ENCODE data around the gene PRG3.
A peak's percentile ranks its signal among the peaks of the same experiment; 100 is the strongest.
"Not testable (repeated sequence)": the region's sequence is repeated elsewhere in the genome, so short reads cannot be mapped to it uniquely, and the experiment has no call there.

Gene PRG3

DNA sequence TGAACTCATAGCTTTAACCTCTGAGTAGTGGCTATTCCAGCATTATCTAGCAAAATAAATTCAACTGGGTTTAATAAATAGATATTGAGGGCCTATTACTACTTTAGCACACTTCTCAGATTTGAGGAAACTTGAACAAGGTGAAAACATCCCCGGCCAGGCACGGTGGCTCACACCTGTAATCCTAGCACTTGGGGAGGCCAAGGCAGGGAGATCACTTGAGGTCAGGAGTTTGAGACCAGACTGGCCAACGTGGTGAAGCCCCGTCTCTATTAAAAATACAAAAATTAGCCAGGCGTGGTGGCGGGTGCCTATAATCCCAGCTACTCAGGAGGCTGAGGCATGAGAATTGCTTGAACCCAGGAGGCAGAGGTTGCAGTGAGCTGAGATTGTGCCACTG lies 44.1 kb downstream of the PRG3 start:
- DNase-seq (ENCODE audit: low spot score) = not testable (repeated sequence)

DNA sequence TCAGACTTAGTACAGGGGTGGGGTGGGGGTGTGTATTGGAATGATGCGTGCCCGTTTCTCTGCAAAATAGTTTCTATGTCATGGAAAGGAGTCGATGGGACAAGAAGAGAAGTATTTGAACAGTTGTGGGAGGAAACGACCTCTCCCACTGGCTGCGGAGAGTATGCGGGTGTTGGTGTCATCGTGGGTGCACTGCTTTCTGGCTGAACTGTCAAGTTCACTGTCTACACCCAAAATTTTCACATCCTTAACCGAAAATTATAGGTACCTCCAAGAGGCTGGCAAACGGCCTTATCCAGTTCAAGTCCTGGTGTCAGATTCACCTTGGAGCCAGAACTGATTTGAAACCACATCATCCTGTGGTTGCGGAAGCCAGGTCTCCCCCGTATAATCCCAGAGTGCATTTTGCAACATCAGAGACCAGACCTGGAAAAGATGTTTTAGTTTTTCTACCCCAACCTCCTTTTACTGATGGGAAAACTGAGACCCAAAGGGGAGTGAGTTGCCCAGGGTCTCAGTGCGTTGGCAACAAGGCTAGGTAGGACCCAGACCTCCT lies 44.8 kb downstream of the PRG3 start:
- DNase-seq (ENCODE audit: low spot score) = no peak

DNA sequence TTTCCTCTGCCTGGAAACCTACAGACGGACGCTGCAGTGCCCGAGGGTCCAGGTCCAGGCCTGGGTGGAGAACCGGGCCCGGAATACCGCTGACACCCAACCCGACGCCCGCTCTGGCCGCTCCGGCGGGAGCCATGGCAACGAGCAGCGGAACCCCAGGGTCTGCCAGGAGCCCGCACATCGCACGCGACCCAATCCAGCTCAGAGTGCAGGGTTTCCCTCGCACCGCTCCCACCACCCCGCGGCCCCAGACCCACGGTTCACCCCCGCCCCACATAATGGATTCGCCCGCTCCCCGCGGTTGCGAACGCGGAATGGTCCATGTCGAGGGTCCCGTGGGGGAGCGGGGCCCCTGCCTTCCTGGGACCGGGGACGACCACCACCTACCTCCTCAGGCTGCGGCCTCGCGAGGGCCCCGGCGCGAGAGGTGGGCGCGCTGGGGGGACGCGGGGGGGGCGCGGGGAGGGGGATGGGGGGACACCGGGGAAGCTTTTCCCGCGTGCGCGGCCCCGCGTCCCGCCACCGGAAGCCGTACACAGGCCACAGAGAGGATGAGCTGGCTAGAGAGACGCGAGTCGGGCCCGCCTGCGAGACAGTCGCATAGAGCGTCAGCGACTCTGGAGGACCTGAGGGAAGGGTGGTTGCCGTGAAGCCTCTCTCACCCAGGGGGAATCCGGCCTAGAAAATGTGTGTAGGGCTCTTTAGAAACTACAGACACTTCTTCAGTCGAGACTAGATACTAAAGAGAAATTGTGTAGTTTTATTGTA lies 45.4 kb downstream of the PRG3 start, which contains the start of gene SSRP1:
TSS of gene SSRP1 (minus strand) at position 550 of the 768 bp plus-strand sequence. CDS start 771 bp downstream, outside the sequence.
- peak; percentile 90 for DNase-seq (ENCODE audit: low spot score)

DNA sequence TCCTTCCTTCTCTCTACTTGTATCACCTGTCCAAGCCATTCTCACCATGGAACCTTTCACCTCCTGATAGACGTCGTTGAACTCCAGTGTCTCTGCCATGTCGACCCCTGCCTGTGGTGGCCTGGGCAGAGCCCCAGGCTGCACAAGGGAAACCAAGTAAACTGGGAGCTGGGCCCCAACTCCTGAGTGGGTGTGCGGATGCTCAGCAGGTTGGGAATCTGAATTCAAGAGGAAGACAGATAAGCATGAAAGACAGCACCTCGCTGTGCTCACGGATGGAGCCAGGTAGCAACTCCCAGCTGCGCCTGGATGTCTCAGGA lies 46.0 kb downstream of the PRG3 start:
- DNase-seq (ENCODE audit: low spot score) = no peak

DNA sequence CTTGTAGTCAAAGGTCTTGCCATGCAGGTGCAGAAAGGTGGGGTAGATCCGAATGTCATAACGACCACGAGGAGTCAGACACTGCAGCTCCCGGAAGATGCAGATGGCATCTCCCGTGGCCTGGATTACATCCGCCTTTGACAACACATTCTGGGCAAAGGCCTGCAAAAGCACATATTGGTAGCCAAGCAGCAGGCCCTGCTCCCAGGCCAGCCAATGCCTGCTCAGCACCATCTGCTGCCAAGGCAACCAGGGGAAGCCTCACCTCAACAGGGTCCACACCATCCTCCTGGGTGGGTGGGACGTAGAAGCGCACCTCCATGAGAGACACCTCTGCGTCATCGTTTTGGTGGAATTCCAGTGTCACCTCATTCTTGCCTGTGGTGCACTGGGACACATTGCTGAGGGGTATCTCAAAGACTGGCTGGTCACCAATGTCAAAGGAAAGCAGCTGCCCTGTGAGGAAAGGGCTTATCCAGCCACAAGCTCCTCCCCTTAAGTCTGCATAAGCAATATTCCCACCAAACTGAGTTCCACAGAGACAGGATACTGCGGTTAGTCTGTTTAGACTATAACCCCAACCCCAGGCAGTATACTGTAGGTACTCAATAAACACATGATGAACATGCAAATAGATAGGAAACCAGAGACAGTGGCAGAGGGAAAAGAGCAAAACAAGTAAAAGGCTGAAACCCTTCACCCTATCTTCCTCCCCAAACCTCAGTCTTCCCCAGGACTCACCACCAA lies 48.1 kb downstream of the PRG3 start:
- no peak for DNase-seq (ENCODE audit: low spot score)

DNA sequence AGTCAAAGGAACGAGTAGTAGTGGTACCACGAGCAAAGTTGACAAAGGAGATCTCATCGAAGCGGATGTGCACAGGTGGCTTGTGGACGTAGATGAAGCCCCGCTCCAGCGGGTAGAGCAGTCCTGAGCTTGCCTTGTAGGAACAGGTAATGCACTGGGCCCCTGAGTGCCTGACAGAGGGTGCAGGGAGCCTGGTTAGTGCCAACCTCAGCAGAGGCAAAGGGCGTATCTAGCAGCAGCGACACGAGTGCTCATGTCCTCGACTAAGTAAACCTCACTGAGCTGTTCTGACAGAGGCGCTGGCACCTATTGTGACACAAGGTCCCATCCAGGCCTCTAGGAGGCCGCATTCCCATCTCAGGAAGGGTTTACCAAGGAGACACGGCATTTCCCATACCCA lies 49.2 kb downstream of the PRG3 start:
- DNase-seq (ENCODE audit: low spot score) = no peak

DNA sequence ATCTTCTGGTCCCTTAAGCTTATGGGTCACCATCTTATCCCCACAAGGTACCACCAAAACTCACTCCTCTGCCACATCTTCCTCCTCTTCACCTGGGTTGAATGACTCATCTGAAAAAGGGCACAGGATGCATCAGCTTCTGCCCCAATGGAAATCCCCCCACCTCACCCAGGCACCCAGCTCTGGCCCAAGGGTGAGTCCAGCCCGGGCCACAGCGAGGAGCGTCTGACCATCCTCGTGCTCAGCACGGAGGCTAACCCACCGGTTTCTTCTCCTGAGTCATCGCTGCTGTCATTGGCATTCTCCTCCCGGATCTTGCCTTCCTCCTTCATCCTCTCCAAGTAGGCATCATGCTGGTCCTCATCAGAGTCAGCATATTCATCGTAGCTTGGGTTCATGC lies 50.9 kb downstream of the PRG3 start:
- no peak for DNase-seq (ENCODE audit: low spot score)

DNA sequence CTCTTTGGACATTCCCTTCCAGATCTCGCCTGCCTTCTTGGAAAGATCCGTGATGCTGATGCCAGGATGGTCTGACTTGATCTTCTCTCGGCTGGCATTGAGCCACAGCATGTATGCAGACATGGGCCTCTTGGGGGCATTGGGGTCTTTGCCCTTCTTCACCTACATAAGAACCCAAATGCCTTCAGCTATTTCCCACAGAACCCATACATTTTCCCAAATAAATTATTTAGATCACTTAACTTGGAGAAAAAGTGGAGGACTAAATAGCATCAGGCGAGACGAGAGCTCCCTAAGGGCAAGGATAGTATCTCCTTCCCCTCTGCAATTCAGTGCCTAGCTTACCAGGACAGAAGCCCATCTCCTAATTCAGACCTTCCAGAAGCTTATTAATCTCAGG lies 53.2 kb downstream of the PRG3 start:
- DNase-seq (ENCODE audit: low spot score) = no peak

Data from CD4-positive, alpha-beta T cell treated with Interleukin-15 for 4 hours (primary cell).